NCI-H2227 (cell line): Measurements from ENCODE around the gene KIAA0040.

Experiments
- DNase-seq: peaks from one replicate; lab custom pipeline; 2025; ENCODE audit not compliant: unreplicated experiment; lab: John Stamatoyannopoulos, UW

The KIAA0040 gene

GRCh38 chr1:175192630-175193526, at the start of gene KIAA0040:
KIAA0040 (minus strand) TSS chr1:175192776; CDS start chr1:175161013, 31,763 bp downstream.
- peak; percentile 59 for DNase-seq

DNA sequence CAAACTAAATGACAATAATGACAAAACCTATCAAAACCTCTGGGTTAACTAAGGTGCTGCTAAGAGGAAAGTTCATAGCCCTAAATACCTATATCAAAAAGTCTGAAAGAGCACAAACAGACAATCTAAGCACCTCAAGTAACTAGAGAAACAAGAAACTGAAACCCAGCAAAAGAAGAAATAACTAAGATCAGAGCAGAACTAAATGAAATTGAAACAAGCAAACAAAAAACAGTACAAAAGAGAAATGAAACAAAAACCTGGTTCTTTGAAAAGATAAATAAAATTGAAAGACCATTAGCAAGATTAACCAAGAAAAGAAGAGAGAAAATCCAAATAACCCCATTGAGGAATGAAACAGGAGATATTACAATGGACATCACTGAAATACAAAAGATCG, 44.8 kb upstream of the KIAA0040 start:
- DNase-seq, result no peak

DNA sequence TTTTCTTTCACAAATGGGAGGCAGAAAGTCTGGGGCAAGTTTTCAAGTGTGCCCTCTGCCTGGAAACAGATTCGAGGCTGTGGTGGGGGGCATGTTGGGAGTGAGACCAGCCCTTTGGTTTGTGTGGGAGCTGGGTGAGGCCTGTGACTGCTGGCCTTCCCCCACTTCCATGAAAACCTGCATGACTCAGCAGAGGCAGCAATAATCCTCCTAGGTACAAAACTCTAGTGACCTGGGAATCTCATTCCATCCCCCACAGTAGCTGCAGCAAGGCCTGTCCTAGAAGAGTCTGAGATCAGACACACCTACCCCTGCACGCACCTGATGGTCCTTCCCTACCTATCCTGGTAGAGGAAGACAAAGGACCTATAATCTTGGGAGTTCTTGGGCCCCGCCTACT, 42.1 kb upstream of the KIAA0040 start:
- no peak for DNase-seq

DNA sequence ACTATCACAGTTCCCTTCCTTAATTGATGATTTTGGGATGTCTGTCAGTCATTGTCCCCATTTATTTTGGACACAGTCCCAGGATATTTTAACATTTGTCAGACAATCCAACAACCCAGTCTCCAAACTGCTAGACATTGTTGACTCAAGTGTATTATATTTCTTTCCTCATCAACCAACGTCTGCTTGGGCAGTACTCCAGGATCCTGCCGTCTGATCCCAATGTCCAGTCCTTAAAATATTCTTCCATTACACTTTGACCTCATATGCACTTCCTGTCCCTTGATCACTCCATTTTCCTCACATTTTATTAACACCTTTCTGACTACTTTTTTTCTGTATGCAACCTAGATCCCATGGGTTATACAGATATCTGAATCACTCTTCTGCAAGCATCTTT, 39.8 kb upstream of the KIAA0040 start:
- no peak for DNase-seq

DNA sequence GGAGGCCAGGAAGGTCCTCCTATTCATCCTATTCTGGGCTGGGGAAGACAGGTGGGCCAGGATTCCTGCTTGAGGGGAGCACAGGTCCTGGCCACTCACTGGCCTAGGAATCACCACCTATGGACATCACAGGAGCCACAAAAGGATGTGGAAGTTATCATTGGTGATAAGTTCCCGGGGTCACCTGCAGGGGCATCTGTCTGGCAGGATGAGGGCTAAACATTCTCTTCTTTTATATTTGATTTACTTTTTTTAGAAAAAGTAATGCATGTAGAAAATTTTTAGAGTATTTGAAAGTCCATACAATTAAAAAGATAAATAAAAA, 33.2 kb upstream of the KIAA0040 start:
- DNase-seq, result no peak

DNA sequence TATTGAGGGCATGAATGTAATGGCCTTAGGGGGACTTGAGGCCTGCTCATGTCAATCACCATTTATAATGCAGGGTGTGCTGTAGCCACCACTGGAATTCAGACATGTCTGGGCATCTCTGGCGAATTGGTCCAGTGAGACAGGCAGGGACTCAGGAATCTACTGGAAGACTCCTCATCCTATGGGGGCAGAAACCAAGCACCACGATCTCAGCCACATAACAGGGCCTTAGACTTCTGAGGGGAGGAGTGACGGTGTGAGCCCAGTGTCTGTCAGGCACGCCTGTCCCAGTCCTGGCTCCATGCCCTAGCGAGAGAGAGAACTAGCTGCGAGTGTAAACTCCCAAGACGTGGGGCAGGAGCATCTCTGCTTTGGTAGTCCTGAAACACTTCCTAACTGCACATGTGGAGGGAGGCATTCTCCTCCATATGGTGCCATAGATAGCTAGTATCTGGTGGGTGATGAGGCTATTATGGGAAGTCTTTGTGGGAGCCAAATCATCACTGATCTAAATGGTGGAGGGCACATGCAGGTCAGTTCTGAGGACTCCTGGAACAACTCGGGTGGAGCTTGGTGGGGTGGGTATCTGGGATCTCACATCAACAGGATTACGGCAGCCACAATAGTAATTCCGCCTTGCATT, 29.8 kb upstream of the KIAA0040 start:
- DNase-seq, result no peak

GRCh38 chr1:175221557-175222175, 29.1 kb upstream of the KIAA0040 start:
- no peak for DNase-seq

GRCh38 chr1:175220853-175221556, 28.4 kb upstream of the KIAA0040 start:
- DNase-seq, result no peak

DNA sequence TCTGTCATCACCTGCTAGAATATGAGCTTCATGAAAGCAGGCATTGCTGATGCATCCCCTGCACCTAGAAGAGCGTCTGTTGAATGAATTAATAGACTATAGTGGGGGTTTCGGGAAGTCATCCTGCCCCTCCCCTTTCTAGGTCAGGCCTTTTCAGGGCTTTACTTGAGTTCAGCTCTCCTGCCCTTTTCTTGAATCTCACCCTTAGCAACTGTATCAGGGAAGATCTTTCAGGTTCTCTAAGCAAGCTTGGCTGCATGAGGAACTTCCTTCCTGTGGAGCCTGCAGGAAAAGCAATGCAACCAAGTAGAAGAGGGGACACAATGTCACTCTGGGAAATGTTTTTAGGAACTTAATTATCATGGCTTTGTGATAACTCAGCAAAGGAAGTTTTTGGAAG, 27.2 kb upstream of the KIAA0040 start:
- DNase-seq, result no peak

- DNase-seq, result no peak
Observed at GRCh38 chr1:175218786-175219434, 26.3 kb upstream of the KIAA0040 start.

GRCh38 chr1:175217721-175218531, 25.4 kb upstream of the KIAA0040 start:
- peak; percentile 60 for DNase-seq

DNA sequence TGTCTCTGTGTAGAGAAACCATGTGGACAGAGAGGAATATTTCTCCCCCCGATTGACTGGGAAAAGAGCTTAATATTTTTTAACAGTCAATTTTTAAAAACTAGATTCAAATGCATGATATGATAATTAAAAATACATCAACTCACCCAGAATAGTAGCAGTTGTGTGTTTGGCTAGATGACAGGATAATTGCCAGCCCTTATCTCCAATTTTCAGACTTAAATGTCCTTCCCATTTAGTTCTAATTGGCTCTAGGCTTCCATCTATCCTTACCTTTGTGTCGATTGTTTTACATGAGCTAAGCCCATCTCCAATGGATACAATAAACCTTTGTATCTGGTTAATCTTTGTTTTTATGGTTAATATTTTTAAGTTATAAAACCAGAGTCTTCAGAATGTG, 23.9 kb upstream of the KIAA0040 start:
- DNase-seq, result no peak

DNA sequence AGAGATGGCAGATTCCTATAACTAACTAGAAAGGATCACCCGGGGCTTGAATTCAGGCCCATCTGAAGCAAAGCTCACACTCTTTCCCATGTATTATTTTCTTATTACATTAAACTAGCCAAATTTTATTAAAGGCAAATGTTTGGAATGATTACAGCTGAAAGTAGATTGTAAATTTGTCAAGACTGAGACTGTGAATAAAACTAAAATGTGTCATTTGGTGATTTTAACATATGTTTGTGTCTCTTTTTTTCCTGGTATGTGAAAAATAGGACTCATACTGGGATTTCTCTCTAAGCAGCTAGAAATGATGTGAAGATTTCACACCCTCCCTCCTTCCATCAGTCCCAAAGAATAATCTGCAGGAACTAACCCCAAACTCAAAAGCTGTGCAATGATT, 19.1 kb upstream of the KIAA0040 start:
- DNase-seq, result no peak

DNA sequence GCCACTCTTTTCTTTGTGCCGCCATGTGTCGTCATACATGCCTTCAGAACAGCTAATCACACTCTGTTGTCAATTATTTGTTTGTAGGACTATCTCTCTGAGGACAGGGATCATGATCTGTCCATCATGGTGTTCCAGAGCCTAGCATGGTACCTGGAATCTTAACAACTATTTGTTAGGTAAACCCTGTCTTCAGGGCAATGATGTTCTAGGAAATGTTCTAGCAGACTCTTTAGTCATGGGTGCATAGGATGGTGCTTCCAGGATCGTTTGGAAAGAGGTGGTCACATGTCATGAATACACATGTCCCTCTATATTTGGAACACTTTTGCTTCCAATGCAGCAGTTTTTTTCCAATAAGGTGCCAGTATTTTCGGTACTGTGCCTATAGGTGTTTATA, 18.2 kb upstream of the KIAA0040 start:
- no peak for DNase-seq

GRCh38 chr1:175209493-175209921, 16.9 kb upstream of the KIAA0040 start:
- no peak for DNase-seq

- DNase-seq, result no peak
Observed at GRCh38 chr1:175208773-175209492, 16.4 kb upstream of the KIAA0040 start.

GRCh38 chr1:175207971-175208370, 15.4 kb upstream of the KIAA0040 start:
- peak; percentile 29 for DNase-seq

- DNase-seq, result no peak
Observed at GRCh38 chr1:175206687-175207086, 14.1 kb upstream of the KIAA0040 start.

DNA sequence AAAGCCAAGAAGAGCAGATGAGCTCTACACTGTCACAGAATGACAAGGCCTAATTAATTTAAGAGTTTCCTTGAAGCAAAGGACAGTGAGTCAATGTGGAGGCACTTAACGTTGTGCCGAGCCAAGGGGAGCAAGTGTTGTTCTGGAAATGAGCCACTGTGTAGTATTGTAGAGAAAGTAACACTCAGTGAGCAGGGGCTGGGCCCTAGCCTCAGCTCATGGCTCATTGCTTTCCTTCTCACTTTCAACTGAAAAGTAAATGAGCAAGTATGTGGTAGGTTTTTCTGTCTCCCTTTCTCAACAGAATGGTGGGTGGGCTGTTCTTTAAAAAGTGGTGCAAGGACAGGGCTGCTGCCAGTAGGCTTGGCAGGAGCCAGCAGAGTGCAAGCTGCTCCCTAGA, 11.8 kb upstream of the KIAA0040 start:
- no peak for DNase-seq
